Mucosa of stomach (tissue), 1 donor: Measurements from ENCODE around the gene FDX2.

Experiments
- H3K27me3 ChIP-seq: one replicate; pipeline ENCODE4 v1.7.0; 2013; ENCODE audit warnings: mild to moderate bottlenecking, low read length; ENCODE audit not compliant: control insufficient read depth, insufficient read depth
- H3K36me3 ChIP-seq: one replicate; pipeline ENCODE4 v1.7.0; 2013; ENCODE audit warnings: low read length; ENCODE audit not compliant: control insufficient read depth, insufficient read depth
- H3K4me1 ChIP-seq: one replicate; pipeline ENCODE4 v1.7.0; 2013; ENCODE audit warnings: mild to moderate bottlenecking, low read length; ENCODE audit not compliant: control insufficient read depth, insufficient read depth
- H3K4me3 ChIP-seq: one replicate; pipeline ENCODE4 v1.7.0; 2013; ENCODE audit warnings: low read length
- H3K9ac ChIP-seq: one replicate; pipeline ENCODE4 v1.7.0; 2013; ENCODE audit warnings: mild to moderate bottlenecking, low read length, moderate library complexity
- H3K9me3 ChIP-seq: one replicate; pipeline ENCODE4 v1.7.0; 2013; ENCODE audit warnings: mild to moderate bottlenecking, low read length, moderate library complexity; ENCODE audit not compliant: control insufficient read depth
- donor health status: Pancreatic carcinoma.

FDX2 gene

GRCh38 chr19:10315335-10316214 is at the start of gene FDX2:
FDX2 (minus strand) TSS chr19:10316015; CDS start chr19:10315996, 19 bp downstream.
- Histone ChIP-seq H3K9me3 (no peaks in the 10 kb centered on the region), H3K9ac (peak within 1 kb of the TSS; percentile 61), H3K36me3 (peaks cover 6% of the 10 kb centered on the region), H3K4me3 (peak within 1 kb of the TSS; percentile 84), H3K27me3 (no peaks in the 10 kb centered on the region), H3K4me1 (peaks cover 12% of the 10 kb centered on the region)

DNA sequence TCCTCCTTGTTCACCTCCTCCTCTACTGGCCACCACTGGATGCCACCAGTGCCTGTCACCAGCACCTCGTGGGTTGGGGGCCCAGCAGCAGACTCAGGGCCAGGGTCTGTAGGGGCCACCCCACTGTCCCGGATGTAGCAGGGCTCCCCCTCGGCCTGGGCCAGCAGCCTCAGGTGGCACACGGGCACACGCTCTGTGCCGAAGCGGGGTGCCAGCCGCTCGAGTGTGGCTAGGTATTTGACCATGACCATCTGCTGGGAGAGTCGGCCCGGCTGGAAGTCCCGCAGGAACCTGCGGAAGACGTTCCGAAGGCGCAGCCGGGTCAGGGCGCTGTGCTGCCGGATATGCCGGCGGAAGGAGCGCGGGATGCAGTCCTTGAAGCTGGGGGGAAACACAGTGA is 49.7 kb upstream of the FDX2 start:
- H3K36me3 ChIP-seq: no peaks in the 10 kb centered on the region

DNA sequence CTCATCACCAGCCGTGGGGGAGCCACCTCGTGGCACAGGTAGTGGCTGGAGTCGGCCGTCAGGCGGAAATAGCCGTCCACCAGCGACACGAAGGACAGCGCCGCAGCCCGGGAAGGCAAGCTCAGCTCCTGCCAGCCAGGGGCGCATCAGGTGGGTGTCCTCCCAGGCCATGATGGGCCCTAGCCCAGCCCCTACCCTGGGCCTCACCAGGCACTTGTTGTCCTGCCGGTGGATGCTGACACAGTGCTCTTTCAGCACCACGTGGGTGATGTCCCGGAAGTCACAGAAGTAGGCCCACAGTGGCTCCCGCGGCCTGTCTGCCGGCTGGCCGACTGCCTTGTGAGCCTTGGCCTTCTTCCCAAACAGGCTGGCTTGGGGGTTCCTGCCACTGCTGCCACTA is 48.8 kb upstream of the FDX2 start:
- H3K4me3 ChIP-seq: no peak overlapping the region
- H3K36me3 ChIP-seq: no peaks in the 10 kb centered on the region
- H3K27me3 ChIP-seq: no peaks in the 10 kb centered on the region
- H3K9ac ChIP-seq: no peak overlapping the region
- no peaks in the 10 kb centered on the region for H3K9me3 ChIP-seq
- H3K4me1 ChIP-seq: no peaks in the 10 kb centered on the region

More for the DNA sequence above, 49.7 kb upstream of the FDX2 start:
- Histone ChIP-seq H3K4me1 (no peaks in the 10 kb centered on the region), H3K27me3 (no peaks in the 10 kb centered on the region), H3K9ac (no peak overlapping the region), H3K9me3 (no peaks in the 10 kb centered on the region), H3K4me3 (no peak overlapping the region)

- no peak overlapping the region for H3K4me3 ChIP-seq
- no peaks in the 10 kb centered on the region for H3K4me1 ChIP-seq
- H3K36me3 ChIP-seq: no peaks in the 10 kb centered on the region
- H3K9me3 ChIP-seq: no peaks in the 10 kb centered on the region
- no peak overlapping the region for H3K9ac ChIP-seq
- H3K27me3 ChIP-seq: no peaks in the 10 kb centered on the region
Observed at GRCh38 chr19:10363789-10364281, 48.0 kb upstream of the FDX2 start.

DNA sequence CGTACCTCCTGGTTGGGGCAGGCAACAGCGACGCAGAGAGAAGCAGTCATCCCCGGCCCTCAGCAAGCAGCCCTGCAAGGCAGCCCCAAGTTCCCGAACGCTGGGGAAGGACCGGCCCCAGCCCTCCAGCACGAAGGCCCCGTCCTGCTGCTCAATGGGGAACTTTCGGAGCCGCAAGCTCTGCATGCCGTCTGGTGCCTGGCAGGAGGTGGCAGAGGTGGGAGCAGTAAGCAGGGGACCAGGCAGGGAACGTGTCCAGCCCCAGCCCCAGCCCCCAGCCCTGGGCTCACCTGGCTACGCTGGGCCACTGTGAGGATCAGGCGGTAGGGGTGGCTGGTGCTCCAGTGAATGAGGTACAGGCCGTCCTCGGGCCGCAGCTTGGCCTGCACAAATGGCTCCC is 46.4 kb upstream of the FDX2 start:
- Histone ChIP-seq H3K9ac (no peak overlapping the region), H3K36me3 (no peaks in the 10 kb centered on the region), H3K9me3 (no peaks in the 10 kb centered on the region), H3K4me1 (no peaks in the 10 kb centered on the region), H3K4me3 (no peak overlapping the region), H3K27me3 (no peaks in the 10 kb centered on the region)

DNA sequence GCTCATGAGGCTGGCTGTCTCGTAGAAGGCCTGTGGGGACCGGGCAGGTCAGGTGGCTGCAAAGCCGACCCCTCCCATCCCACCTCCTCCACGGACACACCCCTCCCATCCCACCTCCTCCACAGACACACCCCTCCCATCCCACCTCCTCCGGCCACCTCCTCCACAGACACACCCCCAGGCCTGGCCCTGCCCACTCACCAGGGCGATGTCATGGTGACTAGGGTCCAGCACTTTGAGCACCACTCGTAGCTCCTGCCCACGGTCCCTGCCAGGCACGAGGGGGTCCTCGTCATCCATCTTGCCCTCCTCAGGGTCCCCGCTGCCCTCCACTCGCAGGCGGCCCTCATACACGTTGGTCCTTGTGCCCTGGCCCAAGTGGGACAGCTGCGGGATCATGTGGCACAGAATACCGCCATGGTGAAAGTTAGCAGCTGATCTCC is 45.8 kb upstream of the FDX2 start:
- no peak overlapping the region for H3K9ac ChIP-seq
- H3K27me3 ChIP-seq: no peaks in the 10 kb centered on the region
- no peaks in the 10 kb centered on the region for H3K36me3 ChIP-seq
- no peaks in the 10 kb centered on the region for H3K9me3 ChIP-seq
- no peaks in the 10 kb centered on the region for H3K4me1 ChIP-seq
- no peak overlapping the region for H3K4me3 ChIP-seq

DNA sequence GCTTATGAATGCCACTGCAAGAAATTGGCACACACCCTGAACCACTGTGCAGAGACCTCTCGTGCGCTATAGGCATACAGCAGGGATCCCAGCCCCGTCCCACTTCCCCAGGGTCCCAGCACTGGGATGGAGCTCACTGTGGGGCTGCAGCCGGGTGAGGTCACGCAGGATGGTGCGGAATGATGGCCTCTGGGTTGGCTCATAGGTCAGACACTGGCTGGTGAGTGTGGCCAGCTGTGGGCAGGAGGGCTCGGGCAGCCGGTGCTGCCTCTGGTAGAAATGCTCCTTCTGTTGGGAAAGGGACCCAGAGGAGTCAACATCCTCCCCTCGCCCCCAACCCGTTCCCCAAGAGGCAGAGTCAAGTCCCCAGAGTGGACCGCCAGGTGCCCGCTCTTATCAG is 40.6 kb upstream of the FDX2 start:
- H3K36me3 ChIP-seq: peaks cover 13% of the 10 kb centered on the region
- H3K4me3 ChIP-seq: no peak overlapping the region
- H3K9ac ChIP-seq: no peak overlapping the region

DNA sequence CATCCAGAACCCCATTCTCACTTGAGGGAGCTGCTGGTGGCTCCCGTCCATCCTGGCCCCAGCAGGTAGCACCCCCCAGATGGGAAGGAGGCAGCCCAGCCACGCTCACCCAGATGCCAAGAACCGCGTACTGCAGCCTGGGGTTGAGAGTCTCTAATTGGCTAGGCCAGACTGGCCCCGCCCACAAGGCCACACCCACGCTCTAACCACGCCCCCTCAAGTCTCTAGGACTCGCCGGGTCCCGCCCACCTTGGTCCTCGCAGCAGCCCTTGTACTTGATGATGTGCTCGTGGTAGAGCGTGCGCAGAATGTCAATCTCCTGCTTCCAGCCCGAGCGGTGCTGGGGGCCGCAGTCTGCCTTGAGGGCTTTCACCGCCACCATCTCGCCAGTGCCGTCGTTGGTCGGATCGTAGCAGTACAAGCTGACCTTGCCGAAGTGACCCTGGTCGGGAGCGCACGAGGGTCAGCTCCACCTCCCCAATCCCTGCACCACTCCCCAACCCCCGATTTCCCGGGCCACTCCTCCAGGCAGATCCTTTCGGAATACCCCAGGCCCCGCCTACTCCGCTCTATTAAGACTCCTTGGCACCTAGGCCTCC is 38.1 kb upstream of the FDX2 start:
- Histone ChIP-seq H3K4me1 (no peaks in the 10 kb centered on the region), H3K4me3 (no peak overlapping the region), H3K27me3 (no peaks in the 10 kb centered on the region), H3K9ac (no peak overlapping the region), H3K36me3 (peaks cover 13% of the 10 kb centered on the region), H3K9me3 (no peaks in the 10 kb centered on the region)

More for the DNA sequence above, 40.6 kb upstream of the FDX2 start:
- Histone ChIP-seq H3K9me3 (no peaks in the 10 kb centered on the region), H3K4me1 (no peaks in the 10 kb centered on the region), H3K27me3 (no peaks in the 10 kb centered on the region)

DNA sequence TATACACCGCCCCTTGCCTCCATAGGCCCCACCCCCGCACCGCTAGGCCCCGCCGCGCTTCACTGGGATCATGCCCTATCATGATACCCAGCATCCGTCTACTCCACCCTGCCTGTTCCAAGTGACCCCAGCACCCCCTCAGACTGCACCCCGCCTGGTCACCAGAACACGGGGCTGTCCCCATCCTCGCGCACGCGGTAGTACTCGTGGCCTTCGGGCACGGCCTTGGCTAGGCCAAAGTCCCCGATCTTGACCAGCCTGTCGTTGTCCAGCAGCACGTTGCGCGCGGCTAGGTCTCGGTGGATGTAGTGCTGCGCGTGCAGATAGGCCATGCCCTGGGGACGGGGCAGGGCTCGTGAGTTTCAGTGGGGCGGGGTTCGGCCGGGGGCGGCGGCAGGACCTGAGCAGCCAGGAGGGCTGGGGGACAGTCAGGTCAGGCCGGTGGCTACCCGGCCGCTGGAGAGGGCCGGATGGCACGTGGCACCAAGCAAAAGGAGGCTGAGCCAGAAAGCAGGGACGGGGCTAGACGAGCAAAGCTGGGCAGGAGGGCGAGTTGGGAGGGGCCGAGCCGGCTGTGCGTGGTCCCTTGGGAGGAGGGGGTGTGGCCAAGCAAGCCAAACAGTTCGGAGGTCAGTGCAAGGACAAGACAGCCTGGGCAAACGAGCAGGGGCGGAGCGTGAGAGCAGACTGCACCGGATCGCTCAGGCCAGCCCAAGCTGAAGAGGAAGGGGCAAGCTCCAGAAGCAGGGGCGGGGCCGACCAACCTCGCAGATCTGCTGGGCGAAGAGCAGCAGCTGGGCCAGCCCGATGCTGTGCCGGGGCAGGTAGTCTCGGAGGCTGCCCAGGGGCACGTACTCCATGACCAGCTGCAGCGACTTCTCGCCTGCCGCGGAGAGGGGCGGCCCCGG is 37.2 kb upstream of the FDX2 start:
- H3K4me1 ChIP-seq: no peaks in the 10 kb centered on the region
- H3K9ac ChIP-seq: no peak overlapping the region
- H3K9me3 ChIP-seq: no peaks in the 10 kb centered on the region
- no peaks in the 10 kb centered on the region for H3K27me3 ChIP-seq
- no peak overlapping the region for H3K4me3 ChIP-seq
- peaks cover 13% of the 10 kb centered on the region for H3K36me3 ChIP-seq

DNA sequence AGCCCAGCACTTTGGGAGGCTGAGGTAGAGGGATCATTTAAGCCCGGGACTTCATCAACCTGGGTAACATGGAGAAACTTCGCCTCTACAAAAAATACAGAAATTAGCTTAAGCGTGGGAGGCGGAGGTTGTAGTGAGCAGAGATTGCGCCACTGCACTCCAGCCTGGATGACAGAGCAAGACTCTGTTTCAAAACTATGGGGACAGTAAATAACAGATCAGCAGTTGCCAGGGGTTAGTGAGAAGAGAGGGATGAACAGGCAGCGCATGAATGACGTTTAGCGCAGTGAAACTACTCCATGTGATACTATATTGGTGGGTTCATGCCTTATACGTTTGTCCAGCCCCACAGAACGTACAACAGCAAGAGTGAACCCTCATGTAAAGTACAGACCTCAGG is 30.7 kb upstream of the FDX2 start:
- no peaks in the 10 kb centered on the region for H3K4me1 ChIP-seq
- no peak overlapping the region for H3K4me3 ChIP-seq
- H3K36me3 ChIP-seq: no peaks in the 10 kb centered on the region
- no peaks in the 10 kb centered on the region for H3K27me3 ChIP-seq
- no peaks in the 10 kb centered on the region for H3K9me3 ChIP-seq
- no peak overlapping the region for H3K9ac ChIP-seq

DNA sequence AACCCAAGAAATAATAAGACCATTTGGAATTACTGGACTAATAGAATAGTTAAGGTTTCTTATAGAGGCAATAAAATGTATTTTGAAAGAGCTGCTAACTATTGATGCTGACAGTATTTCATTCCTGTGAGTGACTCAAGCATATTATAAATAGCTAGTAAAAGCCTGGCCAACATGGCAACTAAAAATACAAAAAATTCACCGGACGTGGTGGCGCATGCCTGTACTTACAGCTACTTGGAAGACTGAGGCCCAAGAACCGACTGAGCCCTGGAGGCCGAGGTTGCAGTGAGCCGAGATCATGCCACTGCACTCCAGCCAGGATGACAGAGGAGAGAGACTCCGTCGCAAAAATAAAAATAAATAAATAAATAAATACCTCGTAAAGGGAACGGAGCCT is 29.0 kb upstream of the FDX2 start:
- Histone ChIP-seq H3K27me3 (no peaks in the 10 kb centered on the region), H3K36me3 (no peaks in the 10 kb centered on the region), H3K4me3 (no peak overlapping the region), H3K4me1 (no peaks in the 10 kb centered on the region), H3K9me3 (no peaks in the 10 kb centered on the region), H3K9ac (no peak overlapping the region)
